ENCODE measurements around the gene MYO1G. TPM values are rescaled to one million over a fixed set of nuclear protein-coding genes. Genes with fewer than 3 reads are reported as not detected.

MYO1G gene
- polyA plus RNA-seq, 1 of the 3 experiments (the other 2 are of a cell fraction) = 0.05 TPM

DNA sequence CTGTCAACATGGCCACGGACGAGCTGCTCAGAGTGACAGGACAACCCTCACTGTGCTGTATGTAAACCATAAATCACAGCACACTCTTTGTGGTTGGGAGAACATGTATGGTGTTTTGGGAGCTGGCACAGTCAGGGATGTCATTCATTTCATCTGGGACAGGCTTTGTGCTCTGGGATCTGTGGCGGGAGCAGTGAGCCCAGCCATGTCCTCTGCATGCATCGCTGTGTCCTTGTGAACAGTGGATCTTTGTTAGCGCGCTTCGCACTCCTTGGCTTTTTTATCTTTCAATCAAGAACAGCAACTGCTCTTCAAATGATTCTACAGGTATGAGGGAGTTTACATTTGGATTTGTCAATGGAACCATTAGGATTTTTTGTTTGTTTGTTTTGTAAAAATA is 28.3 kb upstream of the MYO1G start:
- H3K9me3 ChIP-seq = no peaks in the 10 kb centered on the region
- peaks cover 100% of the 10 kb centered on the region for H3K79me2 ChIP-seq (ENCODE audit: insufficient read depth)
- H3K9ac ChIP-seq = no peak overlapping the region
- TF ChIP-seq CHD2 (IDR thresholded peaks at IDR 0.05; ENCODE audit: low read length, partially characterized antibody) = no peak
- TF ChIP-seq EP300 (IDR thresholded peaks at IDR 0.05; ENCODE audit: borderline replicate concordance in 1 of 2, low read depth in 1 of 2, low read length in 1 of 2) = no peak
- no peak for TF ChIP-seq IRF3 (IDR thresholded peaks at IDR 0.05; ENCODE audit: low read depth, low read length)
- 96% methylated on average over 7 of the region's 7 CpGs for WGBS (ENCODE audit: low lambda C conversion rate)
- CTCF ChIA-PET = interaction anchor here (1.1 kb wide), 1 partner anchor 129 kb away, joined by 3 read pairs; no protein-coding TSS in a partner anchor
- no peak overlapping the region for H3K27ac ChIP-seq (ENCODE audit: low read depth in 2 of 2, low read length in 1 of 2)
- DNase-seq = no peak
- no peak overlapping the region for H2AFZ ChIP-seq (ENCODE audit: low read depth)
- H4K20me1 ChIP-seq (ENCODE audit: insufficient read depth) = peaks cover 40% of the 10 kb centered on the region
- POLR2A ChIA-PET = no interaction called here
- no peaks in the 10 kb centered on the region for H3K9me2 ChIP-seq
- H3F3A ChIP-seq (replicated peaks; ENCODE audit: insufficient read depth) = no peaks in the 10 kb centered on the region
- H3K4me1 ChIP-seq (ENCODE audit: control insufficient read depth in 1 of 2, insufficient read depth in 2 of 2, low read depth in 1 of 2, low read length in 1 of 2) = peaks cover 0 to 3% of the 10 kb centered on the region in 2 experiments; a peak in 1 of 4 replicates
- peaks cover 0 to 6% of the 10 kb centered on the region in 2 experiments for H3K36me3 ChIP-seq (replicated peaks in 1 of 2; ENCODE audit: control insufficient read depth in 1 of 2, insufficient read depth in 2 of 2, low read length in 1 of 2)
- H3K4me3 ChIP-seq (ENCODE audit: low read depth in 2 of 2, low read length in 1 of 2) = no peak overlapping the region
- H3K4me2 ChIP-seq = no peak overlapping the region
- H3K27me3 ChIP-seq (ENCODE audit: insufficient read depth) = no peaks in the 10 kb centered on the region

DNA sequence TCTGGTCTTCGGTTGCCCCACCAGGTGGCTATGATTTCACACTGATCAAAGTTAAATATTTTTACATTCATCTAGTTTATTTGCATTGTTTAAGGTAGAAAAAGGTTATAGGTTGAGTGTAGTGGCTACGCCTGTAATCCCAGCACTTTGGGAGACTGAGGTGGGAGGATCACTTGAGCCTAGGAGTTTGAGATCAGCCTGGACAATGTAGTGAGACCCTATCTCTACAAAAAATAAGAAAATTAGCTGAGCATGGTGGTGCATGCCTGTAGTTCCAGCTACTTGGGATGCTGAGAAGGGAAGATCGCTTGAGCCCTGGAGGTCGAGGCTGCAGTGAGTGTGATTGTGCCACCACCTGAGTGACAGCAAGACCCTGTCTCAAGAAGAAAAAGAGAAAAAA is 25.0 kb upstream of the MYO1G start:
- POLR2A ChIA-PET = no interaction called here
- DNase-seq = no peak
- H4K20me1 ChIP-seq (ENCODE audit: insufficient read depth) = peaks cover 53% of the 10 kb centered on the region
- no peak for TF ChIP-seq EP300 (IDR thresholded peaks at IDR 0.05; ENCODE audit: borderline replicate concordance in 1 of 2, low read depth in 1 of 2, low read length in 1 of 2)
- TF ChIP-seq MAX (IDR thresholded peaks at IDR 0.05; ENCODE audit: low read depth) = no peak
- no peak for TF ChIP-seq POLR2AphosphoS5 (IDR thresholded peaks at IDR 0.05; ENCODE audit: low read depth, low read length)
- TF ChIP-seq PBX3 (IDR thresholded peaks at IDR 0.05) = no peak
- no peak for TF ChIP-seq RCOR1 (IDR thresholded peaks at IDR 0.05; ENCODE audit: low read length)
- TF ChIP-seq, protein P1, sequence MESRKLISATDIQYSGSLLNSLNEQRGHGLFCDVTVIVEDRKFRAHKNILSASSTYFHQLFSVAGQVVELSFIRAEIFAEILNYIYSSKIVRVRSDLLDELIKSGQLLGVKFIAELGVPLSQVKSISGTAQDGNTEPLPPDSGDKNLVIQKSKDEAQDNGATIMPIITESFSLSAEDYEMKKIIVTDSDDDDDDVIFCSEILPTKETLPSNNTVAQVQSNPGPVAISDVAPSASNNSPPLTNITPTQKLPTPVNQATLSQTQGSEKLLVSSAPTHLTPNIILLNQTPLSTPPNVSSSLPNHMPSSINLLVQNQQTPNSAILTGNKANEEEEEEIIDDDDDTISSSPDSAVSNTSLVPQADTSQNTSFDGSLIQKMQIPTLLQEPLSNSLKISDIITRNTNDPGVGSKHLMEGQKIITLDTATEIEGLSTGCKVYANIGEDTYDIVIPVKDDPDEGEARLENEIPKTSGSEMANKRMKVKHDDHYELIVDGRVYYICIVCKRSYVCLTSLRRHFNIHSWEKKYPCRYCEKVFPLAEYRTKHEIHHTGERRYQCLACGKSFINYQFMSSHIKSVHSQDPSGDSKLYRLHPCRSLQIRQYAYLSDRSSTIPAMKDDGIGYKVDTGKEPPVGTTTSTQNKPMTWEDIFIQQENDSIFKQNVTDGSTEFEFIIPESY (IDR thresholded peaks at IDR 0.05; ENCODE audit: borderline replicate concordance, low read depth) = no peak
- no peak for TF ChIP-seq RXRA (IDR thresholded peaks at IDR 0.05; ENCODE audit: borderline replicate concordance, low read depth)
- TF ChIP-seq TEAD4 (IDR thresholded peaks at IDR 0.05; ENCODE audit: borderline replicate concordance, insufficient read depth) = no peak
- no peak for TF ChIP-seq JUND (IDR thresholded peaks at IDR 0.05)
- no peak for TF ChIP-seq RFX5 (IDR thresholded peaks at IDR 0.05; ENCODE audit: low read length)
- no peak for TF ChIP-seq SMC3 (IDR thresholded peaks at IDR 0.05; ENCODE audit: low read depth, low read length)
- TF ChIP-seq, protein P2, sequence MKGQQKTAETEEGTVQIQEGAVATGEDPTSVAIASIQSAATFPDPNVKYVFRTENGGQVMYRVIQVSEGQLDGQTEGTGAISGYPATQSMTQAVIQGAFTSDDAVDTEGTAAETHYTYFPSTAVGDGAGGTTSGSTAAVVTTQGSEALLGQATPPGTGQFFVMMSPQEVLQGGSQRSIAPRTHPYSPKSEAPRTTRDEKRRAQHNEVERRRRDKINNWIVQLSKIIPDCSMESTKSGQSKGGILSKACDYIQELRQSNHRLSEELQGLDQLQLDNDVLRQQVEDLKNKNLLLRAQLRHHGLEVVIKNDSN (IDR thresholded peaks at IDR 0.05; ENCODE audit: borderline replicate concordance, low read depth) = no peak
- TF ChIP-seq, protein P3, sequence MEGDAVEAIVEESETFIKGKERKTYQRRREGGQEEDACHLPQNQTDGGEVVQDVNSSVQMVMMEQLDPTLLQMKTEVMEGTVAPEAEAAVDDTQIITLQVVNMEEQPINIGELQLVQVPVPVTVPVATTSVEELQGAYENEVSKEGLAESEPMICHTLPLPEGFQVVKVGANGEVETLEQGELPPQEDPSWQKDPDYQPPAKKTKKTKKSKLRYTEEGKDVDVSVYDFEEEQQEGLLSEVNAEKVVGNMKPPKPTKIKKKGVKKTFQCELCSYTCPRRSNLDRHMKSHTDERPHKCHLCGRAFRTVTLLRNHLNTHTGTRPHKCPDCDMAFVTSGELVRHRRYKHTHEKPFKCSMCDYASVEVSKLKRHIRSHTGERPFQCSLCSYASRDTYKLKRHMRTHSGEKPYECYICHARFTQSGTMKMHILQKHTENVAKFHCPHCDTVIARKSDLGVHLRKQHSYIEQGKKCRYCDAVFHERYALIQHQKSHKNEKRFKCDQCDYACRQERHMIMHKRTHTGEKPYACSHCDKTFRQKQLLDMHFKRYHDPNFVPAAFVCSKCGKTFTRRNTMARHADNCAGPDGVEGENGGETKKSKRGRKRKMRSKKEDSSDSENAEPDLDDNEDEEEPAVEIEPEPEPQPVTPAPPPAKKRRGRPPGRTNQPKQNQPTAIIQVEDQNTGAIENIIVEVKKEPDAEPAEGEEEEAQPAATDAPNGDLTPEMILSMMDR (IDR thresholded peaks at IDR 0.05) = no peak
- TF ChIP-seq ELF1 (IDR thresholded peaks at IDR 0.05) = no peak
- no peak overlapping the region for H3K27ac ChIP-seq (ENCODE audit: low read depth in 2 of 2, low read length in 1 of 2)
- CTCF ChIA-PET = interaction anchor here (0.8 to 1.8 kb wide), 3 partner anchors 68 to 82 kb away, joined by 3 to 7 read pairs (median 3); no protein-coding TSS in a partner anchor
- peaks cover 85% of the 10 kb centered on the region for H3K79me2 ChIP-seq (ENCODE audit: insufficient read depth)
- no peaks in the 10 kb centered on the region for H3K36me3 ChIP-seq (replicated peaks in 1 of 2; ENCODE audit: control insufficient read depth in 1 of 2, insufficient read depth in 2 of 2, low read length in 1 of 2)
- no peaks in the 10 kb centered on the region for H3K9me2 ChIP-seq
- peaks cover 0 to 10% of the 10 kb centered on the region in 2 experiments; a peak in 3 of 4 replicates for H3K4me1 ChIP-seq (ENCODE audit: control insufficient read depth in 1 of 2, insufficient read depth in 2 of 2, low read depth in 1 of 2, low read length in 1 of 2)
- H2AFZ ChIP-seq (ENCODE audit: low read depth) = no peak overlapping the region
- WGBS (ENCODE audit: low lambda C conversion rate) = 96% methylated on average over 4 of the region's 4 CpGs
- H3F3A ChIP-seq (replicated peaks; ENCODE audit: insufficient read depth) = peaks cover 5% of the 10 kb centered on the region
- H3K4me3 ChIP-seq (ENCODE audit: low read depth in 2 of 2, low read length in 1 of 2) = no peak overlapping the region
- no peak overlapping the region for H3K4me2 ChIP-seq
- H3K9ac ChIP-seq = no peak overlapping the region
- H3K27me3 ChIP-seq (ENCODE audit: insufficient read depth) = no peaks in the 10 kb centered on the region
- H3K9me3 ChIP-seq = no peaks in the 10 kb centered on the region
